Measurements from ENCODE around the gene ZNF45. TPM values are rescaled to one million over a fixed set of nuclear protein-coding genes. Genes with fewer than 3 reads are reported as not detected.

Gene ZNF45
- total and polyA plus RNA-seq, 2 of the 13 experiments (the other 11 are each of a cell fraction or from before 2014, with no cell fraction given): 2.4 to 11.3 TPM

GRCh38 chr19:43950834-43951645, 16.0 kb upstream of the ZNF45 start, which contains the start of gene ZNF221 (continued):
- TF ChIP-seq FOXO4 (CRISPR knock-in tag; conservative IDR thresholded peaks at IDR 0.05) (no peak), PAX8 (CRISPR knock-in tag; IDR thresholded peaks at IDR 0.05; ENCODE audit: borderline replicate concordance) (no peak), ZNF652 (CRISPR knock-in tag; IDR thresholded peaks at IDR 0.05; ENCODE audit: borderline replicate concordance, low read depth) (no peak), FOXO1 (CRISPR knock-in tag; IDR thresholded peaks at IDR 0.05) (no peak), ZNF605 (CRISPR knock-in tag; IDR thresholded peaks at IDR 0.05) (peak; percentile 68; the same call in 1 of the 2 replicates), FOSL2 (CRISPR knock-in tag; IDR thresholded peaks at IDR 0.05) (peak; percentile 37; the same call in 1 of the 2 replicates), CBFB (CRISPR knock-in tag; IDR thresholded peaks at IDR 0.05) (peak; percentile 27; the same call in 1 of the 2 replicates), STAG1 (CRISPR knock-in tag; IDR thresholded peaks at IDR 0.05) (peak; percentile 33), ZBTB38 (CRISPR knock-in tag; IDR thresholded peaks at IDR 0.05) (no peak), HMGXB4 (CRISPR knock-in tag; IDR thresholded peaks at IDR 0.05; ENCODE audit: borderline replicate concordance in 1 of 2, low read depth in 1 of 2) (peak; percentile 59 to 77), ZBTB33 (CRISPR knock-in tag; IDR thresholded peaks at IDR 0.05) (peak; percentile 50), U2AF2 (IDR thresholded peaks at IDR 0.05; ENCODE audit: low read depth, low read length) (no peak), ZSCAN22 (CRISPR knock-in tag; IDR thresholded peaks at IDR 0.05) (no peak), ZSCAN31 (CRISPR knock-in tag; IDR thresholded peaks at IDR 0.05; ENCODE audit: low read depth) (no peak), ZNF451 (CRISPR knock-in tag; IDR thresholded peaks at IDR 0.05) (no peak), MXD4 (CRISPR knock-in tag; IDR thresholded peaks at IDR 0.05) (no peak), ZNF136 (CRISPR knock-in tag; IDR thresholded peaks at IDR 0.05; ENCODE audit: low read depth) (no peak), ZSCAN25 (CRISPR knock-in tag; IDR thresholded peaks at IDR 0.05) (no peak), ZNF678 (CRISPR knock-in tag; IDR thresholded peaks at IDR 0.05) (no peak), ZNF572 (CRISPR knock-in tag; IDR thresholded peaks at IDR 0.05) (0 out of 2 replicates have a peak, but pooled peaks have one; percentile 43), ZNF274 (CRISPR knock-in tag; IDR thresholded peaks at IDR 0.05) (peak; percentile 46; the same call in 1 of the 2 replicates), ZNF782 (CRISPR knock-in tag; IDR thresholded peaks at IDR 0.05; ENCODE audit: borderline replicate concordance) (no peak), JUND (CRISPR knock-in tag; IDR thresholded peaks at IDR 0.05) (no peak), ZNF879 (CRISPR knock-in tag; IDR thresholded peaks at IDR 0.05) (no peak), RORA (CRISPR knock-in tag; IDR thresholded peaks at IDR 0.05) (0 out of 2 replicates have a peak, but pooled peaks have one; percentile 29), FOXA1 (IDR thresholded peaks at IDR 0.05) (no peak), FOXA1 (CRISPR knock-in tag; IDR thresholded peaks at IDR 0.05) (no peak)
